PC-9 (cell line): Measurements from ENCODE around the gene MGARP.

Source experiments
- EZH2 ChIP-seq: fragments of 200-600 bp; sonication (generic); IDR thresholded peaks from 2 replicates; pipeline ENCODE4 v1.8.0; 2017; ENCODE audit warnings: antibody characterized with exemption, low read depth
- TF ChIP-seq, protein P1 (sequence below): fragments of 200-600 bp; sonication (generic); conservative IDR thresholded peaks from 2 replicates; pipeline ENCODE4 v1.6.1; 2017; ENCODE audit warnings: mixed run types, antibody characterized with exemption, mild to moderate bottlenecking, moderate library complexity

DNA sequence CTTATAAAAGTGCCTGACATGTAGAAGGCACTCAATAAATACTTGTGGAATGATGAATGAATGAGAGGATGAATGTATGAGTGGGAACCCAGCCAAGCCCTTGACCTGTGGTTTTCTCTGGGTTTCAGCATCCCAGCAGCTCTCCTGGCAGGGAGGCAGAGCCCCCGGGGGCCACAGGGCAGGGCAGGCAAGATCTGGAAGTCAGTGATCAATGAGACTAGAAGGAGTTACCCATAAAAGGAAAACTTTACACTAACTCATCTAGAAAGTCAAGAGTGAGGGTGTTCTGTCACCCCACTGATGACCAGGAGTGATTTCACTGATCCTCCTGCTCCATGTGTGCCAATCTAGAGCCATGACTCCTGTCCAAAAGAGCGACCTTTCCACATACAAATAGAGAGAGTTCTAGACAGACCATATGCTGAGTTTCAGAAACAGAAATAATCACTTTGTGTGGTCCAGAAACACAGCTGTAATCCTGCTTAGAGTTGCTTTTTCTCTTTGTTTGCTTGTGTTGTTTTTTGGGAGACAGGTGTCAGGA is 37.4 kb downstream of the MGARP start:
- TF ChIP-seq, protein P1, sequence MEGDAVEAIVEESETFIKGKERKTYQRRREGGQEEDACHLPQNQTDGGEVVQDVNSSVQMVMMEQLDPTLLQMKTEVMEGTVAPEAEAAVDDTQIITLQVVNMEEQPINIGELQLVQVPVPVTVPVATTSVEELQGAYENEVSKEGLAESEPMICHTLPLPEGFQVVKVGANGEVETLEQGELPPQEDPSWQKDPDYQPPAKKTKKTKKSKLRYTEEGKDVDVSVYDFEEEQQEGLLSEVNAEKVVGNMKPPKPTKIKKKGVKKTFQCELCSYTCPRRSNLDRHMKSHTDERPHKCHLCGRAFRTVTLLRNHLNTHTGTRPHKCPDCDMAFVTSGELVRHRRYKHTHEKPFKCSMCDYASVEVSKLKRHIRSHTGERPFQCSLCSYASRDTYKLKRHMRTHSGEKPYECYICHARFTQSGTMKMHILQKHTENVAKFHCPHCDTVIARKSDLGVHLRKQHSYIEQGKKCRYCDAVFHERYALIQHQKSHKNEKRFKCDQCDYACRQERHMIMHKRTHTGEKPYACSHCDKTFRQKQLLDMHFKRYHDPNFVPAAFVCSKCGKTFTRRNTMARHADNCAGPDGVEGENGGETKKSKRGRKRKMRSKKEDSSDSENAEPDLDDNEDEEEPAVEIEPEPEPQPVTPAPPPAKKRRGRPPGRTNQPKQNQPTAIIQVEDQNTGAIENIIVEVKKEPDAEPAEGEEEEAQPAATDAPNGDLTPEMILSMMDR, result no peak
- TF ChIP-seq EZH2, result no peak
